ENCODE measurements around the gene SPSB2. TPM values are rescaled to one million over a fixed set of nuclear protein-coding genes. Genes with fewer than 3 reads are reported as not detected.
A peak's percentile ranks its signal among the peaks of the same experiment; 100 is the strongest.

The SPSB2 gene
- total and polyA plus RNA-seq, 9 of the 15 experiments (the other 6 are each of a cell fraction or from before 2014, with no cell fraction given): 0.10 to 10.6 (median 1.9) TPM

DNA sequence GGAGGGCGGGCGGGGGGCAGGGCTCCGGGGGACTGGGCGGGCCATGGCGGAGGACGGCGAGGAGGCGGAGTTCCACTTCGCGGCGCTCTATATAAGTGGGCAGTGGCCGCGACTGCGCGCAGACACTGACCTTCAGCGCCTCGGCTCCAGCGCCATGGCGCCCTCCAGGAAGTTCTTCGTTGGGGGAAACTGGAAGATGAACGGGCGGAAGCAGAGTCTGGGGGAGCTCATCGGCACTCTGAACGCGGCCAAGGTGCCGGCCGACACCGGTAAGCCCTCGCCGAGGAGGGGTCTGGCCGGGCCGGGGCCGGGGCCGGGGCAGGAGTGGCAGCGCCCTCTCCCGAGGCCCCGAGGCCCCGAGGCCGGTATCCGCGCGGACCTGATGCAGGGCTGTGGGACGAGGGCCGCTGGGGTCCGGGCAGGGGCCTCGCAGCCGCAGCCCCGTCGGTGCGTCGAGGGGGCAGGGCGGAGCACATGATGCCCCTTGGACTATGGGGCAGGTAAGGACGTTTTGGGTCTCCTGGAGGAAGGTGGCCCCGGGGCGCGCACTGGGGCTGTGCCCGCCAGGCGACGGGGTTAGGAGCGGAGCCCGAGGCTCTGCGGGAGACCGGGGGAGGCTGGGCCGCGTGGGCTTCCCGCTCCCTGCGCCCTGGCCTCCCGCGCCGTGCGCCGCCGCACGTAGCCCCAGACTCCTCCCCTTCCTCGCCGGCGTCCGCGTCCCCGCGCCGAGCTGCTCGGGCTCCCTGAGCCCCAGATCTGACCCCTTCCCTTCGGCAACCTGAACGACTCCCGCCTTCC lies 5.5 kb downstream of the SPSB2 start, which contains the start of gene TPI1 (continued):
- TF ChIP-seq BDP1 (IDR thresholded peaks at IDR 0.05; ENCODE audit: insufficient read depth, insufficient read length): no peak
- 0 out of 2 replicates have a peak, but pooled peaks have one; percentile 9 for TF ChIP-seq ATF1 (CRISPR knock-in tag; IDR thresholded peaks at IDR 0.05)
- no peak for TF ChIP-seq ATF1 (tag; IDR thresholded peaks at IDR 0.05)
- peak; percentile 81 for TF ChIP-seq CHD1 (IDR thresholded peaks at IDR 0.05; ENCODE audit: low read length)
- TF ChIP-seq ELF2 (CRISPR knock-in tag; IDR thresholded peaks at IDR 0.05): 0 out of 2 replicates have a peak, but pooled peaks have one; percentile 39
- peak; percentile 83 for TF ChIP-seq L3MBTL2 (IDR thresholded peaks at IDR 0.05)
- TF ChIP-seq GTF2E2 (tag; IDR thresholded peaks at IDR 0.05): peak; percentile 95
- TF ChIP-seq CSDE1 (IDR thresholded peaks at IDR 0.05): peak in 1 of 2 experiments; percentile 39; a peak in 1 of 4 replicates
- no peak for TF ChIP-seq CAMTA2 (CRISPR knock-in tag; conservative IDR thresholded peaks at IDR 0.05)
- TF ChIP-seq MITF (IDR thresholded peaks at IDR 0.05): no peak
- no peak for TF ChIP-seq MECOM (CRISPR knock-in tag; IDR thresholded peaks at IDR 0.05)
- TF ChIP-seq SETDB1 (IDR thresholded peaks at IDR 0.05; ENCODE audit: low read length): no peak
- TF ChIP-seq POLR2A (conservative IDR thresholded peaks at IDR 0.05): peak; percentile 99
- TF ChIP-seq HDAC2 (IDR thresholded peaks at IDR 0.05): no peak
- TF ChIP-seq POLR3A (IDR thresholded peaks at IDR 0.05; ENCODE audit: borderline replicate concordance, extremely low read depth, insufficient read depth, insufficient read length): no peak
- TF ChIP-seq ZBTB49 (CRISPR knock-in tag; IDR thresholded peaks at IDR 0.05; ENCODE audit: borderline replicate concordance): no peak
- 0 out of 2 replicates have a peak, but pooled peaks have one; percentile 7 for TF ChIP-seq SOX6 (IDR thresholded peaks at IDR 0.05)
- TF ChIP-seq MEIS2 (IDR thresholded peaks at IDR 0.05; ENCODE audit: partially characterized antibody): no peak
- no peak for TF ChIP-seq ZBTB2 (IDR thresholded peaks at IDR 0.05)
- no peak for TF ChIP-seq PPARD (CRISPR knock-in tag; IDR thresholded peaks at IDR 0.05)
- no peak for TF ChIP-seq ZNF445 (CRISPR knock-in tag; IDR thresholded peaks at IDR 0.05; ENCODE audit: low read depth)
- no peak for TF ChIP-seq MAFK (IDR thresholded peaks at IDR 0.05; ENCODE audit: low read length)
- TF ChIP-seq KDM5B (IDR thresholded peaks at IDR 0.05; ENCODE audit: insufficient replicate concordance, low read depth, low read length): peak; percentile 98
- TF ChIP-seq NR3C1 (CRISPR knock-in tag; IDR thresholded peaks at IDR 0.05): peak; percentile 49; the same call in 1 of the 2 replicates

All from K562 (cell line).